Measurements from ENCODE around the gene IVL.

The IVL gene

GRCh38 chr1:152899883-152900282 is 8.5 kb upstream of the IVL start:
- DNase-seq = no peak

GRCh38 chr1:152901631-152902030 is 6.7 kb upstream of the IVL start:
- no peak for DNase-seq

GRCh38 chr1:152902636-152903035 is 5.7 kb upstream of the IVL start:
- no peak for DNase-seq

GRCh38 chr1:152904688-152905440 is 3.5 kb upstream of the IVL start:
- no peak for DNase-seq

- DNase-seq = no peak
Observed at GRCh38 chr1:152906023-152906565, 2.3 kb upstream of the IVL start.

GRCh38 chr1:152909206-152909605 is 860 bp downstream of the IVL start:
- no peak for DNase-seq

GRCh38 chr1:152912471-152912870 is 4.1 kb downstream of the IVL start:
- DNase-seq = no peak

- no peak for DNase-seq
Observed at GRCh38 chr1:152912900-152913299, 4.6 kb downstream of the IVL start.

GRCh38 chr1:152917794-152918193 is 9.4 kb downstream of the IVL start:
- no peak for DNase-seq

GRCh38 chr1:152919071-152919470 is 10.7 kb downstream of the IVL start:
- no peak for DNase-seq

GRCh38 chr1:152924191-152924590 is 15.8 kb downstream of the IVL start:
- no peak for DNase-seq

- no peak for DNase-seq
Observed at GRCh38 chr1:152926091-152926490, 17.7 kb downstream of the IVL start.

- no peak for DNase-seq
Observed at GRCh38 chr1:152928671-152929070, 20.3 kb downstream of the IVL start.

- no peak for DNase-seq
Observed at GRCh38 chr1:152932170-152932811, 23.9 kb downstream of the IVL start.

GRCh38 chr1:152933196-152933595 is 24.9 kb downstream of the IVL start:
- DNase-seq = no peak

- DNase-seq = no peak
Observed at GRCh38 chr1:152940614-152941013, 32.3 kb downstream of the IVL start.

GRCh38 chr1:152941037-152941711 is 32.8 kb downstream of the IVL start:
- DNase-seq = no peak

- no peak for DNase-seq
Observed at GRCh38 chr1:152942161-152942560, 33.8 kb downstream of the IVL start.

GRCh38 chr1:152946248-152946647 is 37.9 kb downstream of the IVL start:
- no peak for DNase-seq

- DNase-seq = no peak
Observed at GRCh38 chr1:152946651-152947256, 38.4 kb downstream of the IVL start, which contains the start of gene SPRR5. TSS of gene SPRR5 (plus strand) at chr1:152947206. CDS start at chr1:152948555, 1,349 bp downstream.

- no peak for DNase-seq
Observed at GRCh38 chr1:152951711-152952110, 43.4 kb downstream of the IVL start.

GRCh38 chr1:152953761-152954160 is 45.4 kb downstream of the IVL start:
- no peak for DNase-seq

GRCh38 chr1:152954436-152954835 is 46.1 kb downstream of the IVL start:
- no peak for DNase-seq
